Astrocyte (in vitro differentiated cells and primary cell): ENCODE results near the gene THAP6. TPM values are rescaled to one million over a fixed set of nuclear protein-coding genes. Genes with fewer than 3 reads are reported as not detected.

Experiments
- DNase-seq: peaks from one replicate; pipeline ENCODE4 v3.0.0-alpha.2; 2010; ENCODE audit warnings: low read depth
- FAIRE-seq: peaks from 2 replicates; lab custom pipeline; 2011; peaks lifted over from hg19 to GRCh38; lab: Jason Lieb, UNC
- H2AFZ ChIP-seq: 2 replicates; pipeline ENCODE4 v1.6.0; 2012; ENCODE audit warnings: low read depth, low read length, inconsistent platforms
- H3K27ac ChIP-seq: 2 replicates; pipeline ENCODE4 v1.5.1; 2011; ENCODE audit warnings: low read depth, low read length, inconsistent platforms
- H3K27me3 ChIP-seq: 2 replicates; pipeline ENCODE4 v1.6.0; 2011; ENCODE audit warnings: low read length, inconsistent platforms; ENCODE audit not compliant: insufficient read depth
- H3K36me3 ChIP-seq: 2 replicates; pipeline ENCODE4 v1.5.1; 2011; ENCODE audit warnings: low read length, inconsistent platforms; ENCODE audit not compliant: insufficient read depth
- H3K4me1 ChIP-seq: 2 replicates; pipeline ENCODE4 v1.5.1; 2011; ENCODE audit warnings: low read length, inconsistent platforms; ENCODE audit not compliant: insufficient read depth
- H3K4me2 ChIP-seq: 2 replicates; pipeline ENCODE4 v1.6.0; 2012; ENCODE audit warnings: low read length, inconsistent platforms
- H3K4me3 ChIP-seq: 2 replicates; pipeline ENCODE4 v1.5.1; 2011; ENCODE audit warnings: low read depth, mild to moderate bottlenecking, low read length, inconsistent platforms; ENCODE audit not compliant: insufficient read depth
- H3K79me2 ChIP-seq: 2 replicates; pipeline ENCODE4 v1.6.0; 2012; ENCODE audit warnings: mild to moderate bottlenecking, low read length, inconsistent platforms; ENCODE audit not compliant: insufficient read depth
- H3K9ac ChIP-seq: 2 replicates; pipeline ENCODE4 v1.6.0; 2012; ENCODE audit warnings: mild to moderate bottlenecking, low read length, inconsistent platforms
- H3K9me3 ChIP-seq: 2 replicates; pipeline ENCODE4 v1.5.1; 2012; ENCODE audit warnings: low read depth, mild to moderate bottlenecking, low read length, inconsistent platforms; ENCODE audit not compliant: insufficient read depth
- H4K20me1 ChIP-seq: 2 replicates; pipeline ENCODE4 v1.6.0; 2012; ENCODE audit warnings: low read length, inconsistent platforms; ENCODE audit not compliant: insufficient read depth
- H3K27ac Mint-ChIP-seq: one replicate; pipeline ENCODE4 v1.8.0; 2021; ENCODE audit warnings: mild to moderate bottlenecking, mixed read lengths; ENCODE audit not compliant: unreplicated experiment
- H3K27me3 Mint-ChIP-seq: one replicate; pipeline ENCODE4 v1.8.0; 2021; ENCODE audit warnings: low read depth, mixed read lengths; ENCODE audit not compliant: unreplicated experiment
- H3K36me3 Mint-ChIP-seq: one replicate; pipeline ENCODE4 v1.8.0; 2021; ENCODE audit warnings: low read depth, mixed read lengths; ENCODE audit not compliant: unreplicated experiment
- H3K4me1 Mint-ChIP-seq: one replicate; pipeline ENCODE4 v1.8.0; 2021; ENCODE audit warnings: low read depth, mixed read lengths; ENCODE audit not compliant: unreplicated experiment
- H3K4me3 Mint-ChIP-seq: one replicate; pipeline ENCODE4 v1.8.0; 2021; ENCODE audit warnings: mild to moderate bottlenecking, moderate library complexity, mixed read lengths; ENCODE audit not compliant: unreplicated experiment
- H3K9me3 Mint-ChIP-seq: one replicate; pipeline ENCODE4 v1.8.0; 2021; ENCODE audit warnings: mild to moderate bottlenecking, mixed read lengths; ENCODE audit not compliant: unreplicated experiment
- EZH2 ChIP-seq: IDR thresholded peaks from 2 replicates; pipeline ENCODE4 v1.6.1; 2012; ENCODE audit warnings: mild to moderate bottlenecking, low read length, inconsistent platforms; ENCODE audit not compliant: insufficient read depth
- total RNA-seq: library from RNA; stranded (reverse); gene quantifications from 2 replicates; pipeline ENCODE4 v1.2.1, GENCODE V29; 2021
- TF ChIP-seq, protein P1 (sequence below): IDR thresholded peaks from 2 replicates; pipeline ENCODE4 v1.5.1; 2011; ENCODE audit warnings: low read depth, mild to moderate bottlenecking, inconsistent platforms, low read length, moderate library complexity; ENCODE audit not compliant: insufficient read depth

Gene THAP6
- total RNA-seq, 1 donor from 2014 or later, result 17.0 TPM

DNA sequence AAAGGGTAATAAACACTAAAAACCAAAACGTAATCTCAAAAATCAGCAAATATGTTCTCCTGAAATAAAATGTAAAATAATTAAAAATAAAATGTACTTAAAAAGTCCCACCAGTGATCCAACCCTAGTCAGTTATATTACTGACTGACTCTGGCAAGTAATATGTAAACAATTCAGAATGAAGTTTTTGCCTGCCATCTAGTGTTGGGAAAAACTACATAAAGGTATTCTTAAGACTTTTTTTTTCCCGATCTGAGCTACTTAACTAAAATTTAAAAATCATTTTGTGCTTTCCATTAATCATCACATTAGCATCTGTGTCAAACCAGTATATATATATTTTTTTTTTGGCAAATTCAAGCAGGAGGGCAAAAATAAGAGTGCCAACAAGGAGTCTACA is 24.1 kb upstream of the THAP6 start:
- H3K27ac Mint-ChIP-seq, result no peak overlapping the region
- H3K27me3 ChIP-seq, result no peaks in the 10 kb centered on the region
- H3K4me1 ChIP-seq, result no peaks in the 10 kb centered on the region
- DNase-seq (no peak), FAIRE-seq (no peak)
- H3K9ac ChIP-seq, result no peak overlapping the region
- H3K4me1 Mint-ChIP-seq, result peaks cover under 1% of the 10 kb centered on the region
- TF ChIP-seq, protein P1, sequence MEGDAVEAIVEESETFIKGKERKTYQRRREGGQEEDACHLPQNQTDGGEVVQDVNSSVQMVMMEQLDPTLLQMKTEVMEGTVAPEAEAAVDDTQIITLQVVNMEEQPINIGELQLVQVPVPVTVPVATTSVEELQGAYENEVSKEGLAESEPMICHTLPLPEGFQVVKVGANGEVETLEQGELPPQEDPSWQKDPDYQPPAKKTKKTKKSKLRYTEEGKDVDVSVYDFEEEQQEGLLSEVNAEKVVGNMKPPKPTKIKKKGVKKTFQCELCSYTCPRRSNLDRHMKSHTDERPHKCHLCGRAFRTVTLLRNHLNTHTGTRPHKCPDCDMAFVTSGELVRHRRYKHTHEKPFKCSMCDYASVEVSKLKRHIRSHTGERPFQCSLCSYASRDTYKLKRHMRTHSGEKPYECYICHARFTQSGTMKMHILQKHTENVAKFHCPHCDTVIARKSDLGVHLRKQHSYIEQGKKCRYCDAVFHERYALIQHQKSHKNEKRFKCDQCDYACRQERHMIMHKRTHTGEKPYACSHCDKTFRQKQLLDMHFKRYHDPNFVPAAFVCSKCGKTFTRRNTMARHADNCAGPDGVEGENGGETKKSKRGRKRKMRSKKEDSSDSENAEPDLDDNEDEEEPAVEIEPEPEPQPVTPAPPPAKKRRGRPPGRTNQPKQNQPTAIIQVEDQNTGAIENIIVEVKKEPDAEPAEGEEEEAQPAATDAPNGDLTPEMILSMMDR, result no peak
- TF ChIP-seq EZH2, result no peak
- no peak overlapping the region for H3K27ac ChIP-seq
- no peaks in the 10 kb centered on the region for H3K9me3 ChIP-seq
- peaks cover 3% of the 10 kb centered on the region for H3K36me3 Mint-ChIP-seq
- H3K27me3 Mint-ChIP-seq, result no peaks in the 10 kb centered on the region
- H3K4me3 ChIP-seq, result no peak overlapping the region
- H2AFZ ChIP-seq, result no peak overlapping the region
- H3K4me2 ChIP-seq, result no peak overlapping the region
- peaks cover 19% of the 10 kb centered on the region for H3K36me3 ChIP-seq
- H3K4me3 Mint-ChIP-seq, result no peak overlapping the region
- no peaks in the 10 kb centered on the region for H3K9me3 Mint-ChIP-seq
- H4K20me1 ChIP-seq, result peaks cover 5% of the 10 kb centered on the region
- peaks cover 3% of the 10 kb centered on the region for H3K79me2 ChIP-seq

DNA sequence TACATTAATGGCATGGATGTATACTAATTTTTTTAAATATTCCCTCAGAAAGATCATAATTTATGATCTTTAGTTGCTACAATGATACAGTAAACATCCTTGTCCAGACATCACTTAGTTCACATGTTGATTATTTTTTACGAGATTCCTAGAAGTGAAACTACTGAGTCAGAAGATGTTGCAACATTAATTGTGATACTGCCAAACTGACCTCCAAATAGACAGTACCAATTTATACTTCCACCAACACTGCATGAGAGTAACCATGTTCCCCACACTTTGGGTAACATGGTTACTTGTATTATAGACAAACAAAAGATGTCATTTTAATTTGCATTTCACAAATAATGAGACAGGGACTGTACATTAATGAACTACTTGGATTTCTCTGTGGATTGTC is 19.7 kb upstream of the THAP6 start:
- Histone ChIP-seq H3K4me1 (no peaks in the 10 kb centered on the region), H3K9ac (no peak overlapping the region), H3K27ac (no peak overlapping the region), H3K79me2 (peaks cover 39% of the 10 kb centered on the region), H3K4me2 (no peak overlapping the region), H3K9me3 (no peaks in the 10 kb centered on the region), H4K20me1 (peaks cover 20% of the 10 kb centered on the region), H3K27me3 (no peaks in the 10 kb centered on the region), H2AFZ (no peak overlapping the region), H3K36me3 (peaks cover 17% of the 10 kb centered on the region), H3K4me3 (no peak overlapping the region)
- no peak for TF ChIP-seq EZH2
- TF ChIP-seq, protein P1, result no peak
- peaks cover 14% of the 10 kb centered on the region for H3K4me1 Mint-ChIP-seq
- H3K4me3 Mint-ChIP-seq, result no peak overlapping the region
- no peaks in the 10 kb centered on the region for H3K27me3 Mint-ChIP-seq
- no peak overlapping the region for H3K27ac Mint-ChIP-seq
- peak; percentile 68 for DNase-seq
- H3K36me3 Mint-ChIP-seq, result peaks cover 13% of the 10 kb centered on the region
- peaks cover 2% of the 10 kb centered on the region for H3K9me3 Mint-ChIP-seq
- FAIRE-seq, result peak; percentile 67

- FAIRE-seq, result peak; percentile 71
- H3K4me2 ChIP-seq, result no peak overlapping the region
- H3K36me3 Mint-ChIP-seq, result peaks cover 12% of the 10 kb centered on the region
- peaks cover 20% of the 10 kb centered on the region for H4K20me1 ChIP-seq
- peaks cover 11% of the 10 kb centered on the region for H3K36me3 ChIP-seq
- H3K9me3 Mint-ChIP-seq, result peaks cover 2% of the 10 kb centered on the region
- no peak for DNase-seq
- H3K4me1 Mint-ChIP-seq, result peaks cover 14% of the 10 kb centered on the region
- H3K27me3 Mint-ChIP-seq, result no peaks in the 10 kb centered on the region
- H3K9ac ChIP-seq, result no peak overlapping the region
- H2AFZ ChIP-seq, result no peak overlapping the region
- H3K4me1 ChIP-seq, result no peaks in the 10 kb centered on the region
- H3K4me3 Mint-ChIP-seq, result no peak overlapping the region
- H3K4me3 ChIP-seq, result no peak overlapping the region
- no peaks in the 10 kb centered on the region for H3K9me3 ChIP-seq
- H3K27ac ChIP-seq, result no peak overlapping the region
- peaks cover 49% of the 10 kb centered on the region for H3K79me2 ChIP-seq
- no peaks in the 10 kb centered on the region for H3K27me3 ChIP-seq
- no peak overlapping the region for H3K27ac Mint-ChIP-seq
- TF ChIP-seq EZH2, result no peak
- TF ChIP-seq, protein P1, result no peak
Observed at GRCh38 chr4:75495476-75495875, 18.8 kb upstream of the THAP6 start.
